Measurements from ENCODE around the gene RARRES2.
"Not testable (repeated sequence)": the region's sequence is repeated elsewhere in the genome, so short reads cannot be mapped to it uniquely, and the experiment has no call there.

RARRES2 gene

GRCh38 chr7:150341263-150342120 lies at the start of gene RARRES2:
RARRES2 (minus strand) TSS chr7:150341629; CDS start chr7:150340609, 1,020 bp downstream.
- no peak for DNase-seq (ENCODE audit: low read depth)

DNA sequence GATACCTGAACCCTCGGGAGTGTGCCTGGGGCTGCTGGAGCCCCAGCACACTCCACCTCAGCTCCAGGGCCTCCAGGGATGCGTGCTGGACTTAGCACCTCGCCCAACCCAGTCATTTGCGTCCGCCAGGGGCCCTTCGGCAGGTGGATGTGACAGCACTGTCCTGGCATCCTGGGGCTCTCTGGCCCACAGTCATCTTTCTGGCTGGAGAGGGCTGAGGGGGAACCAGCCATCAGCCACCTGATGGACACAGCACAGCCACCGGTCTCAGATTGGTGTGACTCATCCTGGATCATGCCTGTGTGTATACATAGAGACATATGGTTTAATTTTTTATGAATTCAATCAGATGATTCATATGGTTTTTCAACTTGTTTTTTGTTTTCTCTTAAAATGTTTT lies 48.8 kb upstream of the RARRES2 start:
- DNase-seq (ENCODE audit: low read depth), result peak; percentile 51

GRCh38 chr7:150389532-150389816 lies 48.0 kb upstream of the RARRES2 start:
- no peak for DNase-seq (ENCODE audit: low read depth)

GRCh38 chr7:150388709-150389531 lies 47.5 kb upstream of the RARRES2 start:
- peak; percentile 43 for DNase-seq (ENCODE audit: low read depth)

GRCh38 chr7:150388306-150388705 lies 46.9 kb upstream of the RARRES2 start:
- no peak for DNase-seq (ENCODE audit: low read depth)

DNA sequence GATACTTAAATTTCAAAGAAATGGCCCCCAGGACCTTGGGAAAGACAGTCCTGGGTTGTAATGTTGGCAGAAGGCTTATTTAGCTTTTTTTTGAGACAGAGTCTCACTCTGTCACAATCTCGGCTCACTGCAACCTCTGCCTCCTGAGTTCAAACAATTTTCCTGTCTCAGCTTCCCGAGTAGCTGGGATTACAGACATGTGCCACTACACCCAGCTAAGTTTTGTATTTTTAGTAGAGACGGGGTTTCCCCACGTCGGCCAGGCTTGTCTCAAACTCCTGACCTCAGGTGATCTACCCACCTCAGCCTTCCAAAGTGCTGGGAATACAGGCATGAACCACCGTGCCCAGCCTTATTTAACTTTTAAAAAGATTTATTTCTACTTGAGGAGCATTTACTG lies 44.5 kb upstream of the RARRES2 start:
- DNase-seq (ENCODE audit: low read depth), result not testable (repeated sequence)

DNA sequence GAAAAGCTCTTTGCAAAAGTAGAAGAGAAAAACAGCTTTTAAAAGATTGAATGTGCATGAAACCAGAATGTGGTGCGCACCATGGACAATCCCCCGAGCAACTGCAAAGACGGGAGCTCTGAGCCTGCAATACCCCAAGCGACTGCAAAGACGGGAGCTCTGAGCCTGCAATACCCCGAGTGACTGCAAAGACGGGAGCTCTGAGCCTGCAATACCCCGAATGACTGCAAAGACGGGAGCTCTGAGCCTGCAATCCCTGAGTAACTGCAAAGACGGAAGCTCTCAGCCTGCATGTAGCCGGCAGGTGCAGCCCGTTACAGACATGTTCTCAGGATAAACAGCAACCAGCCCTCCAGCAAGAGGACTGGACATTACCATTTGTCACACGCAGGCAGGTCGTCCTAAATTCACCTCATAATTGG lies 43.9 kb upstream of the RARRES2 start:
- DNase-seq (ENCODE audit: low read depth), result no peak

DNA sequence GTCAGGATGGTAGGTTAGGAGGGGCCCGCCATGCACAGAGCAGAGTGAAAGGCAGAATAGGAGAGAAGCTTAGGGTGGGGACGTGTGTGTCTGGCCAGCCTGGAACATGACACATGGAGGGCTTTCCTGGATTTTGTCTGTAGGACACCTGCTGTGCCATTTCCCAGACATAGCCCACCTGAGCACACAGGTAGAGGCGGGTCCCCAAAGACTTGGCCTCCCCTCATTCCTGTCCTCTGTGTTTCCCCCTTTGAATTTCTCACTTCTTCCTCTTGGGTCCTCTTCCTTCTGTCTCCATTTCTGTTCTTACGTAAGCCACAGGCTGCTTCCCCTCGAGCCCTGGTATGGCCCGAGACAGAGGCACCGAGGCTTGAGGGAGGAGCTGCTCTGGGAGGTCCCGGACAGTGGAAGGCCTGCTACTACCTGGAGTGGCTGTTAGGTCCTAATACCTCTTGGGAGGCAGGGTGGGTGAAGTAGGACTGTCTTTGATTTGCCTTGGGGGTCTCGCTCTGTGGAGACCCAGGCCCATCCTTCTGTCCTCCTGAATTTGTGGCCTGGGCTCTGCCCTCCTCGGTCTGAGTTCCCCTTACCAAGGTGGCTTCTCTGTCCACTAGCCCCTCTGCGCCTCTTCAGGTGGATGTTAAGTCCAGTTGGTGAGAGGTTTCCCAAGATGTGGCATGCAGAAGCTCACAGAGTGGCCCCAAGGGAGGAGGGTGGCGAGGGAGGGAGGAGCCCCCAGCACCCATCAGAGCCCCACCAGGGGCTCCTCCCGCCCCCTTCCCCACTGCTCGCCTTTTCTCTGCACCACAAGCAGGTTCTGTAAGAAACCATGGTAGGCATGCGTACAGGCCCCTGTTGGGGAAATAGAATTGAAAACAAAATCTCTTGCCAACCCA lies 43.2 kb upstream of the RARRES2 start:
- DNase-seq (ENCODE audit: low read depth), result no peak

DNA sequence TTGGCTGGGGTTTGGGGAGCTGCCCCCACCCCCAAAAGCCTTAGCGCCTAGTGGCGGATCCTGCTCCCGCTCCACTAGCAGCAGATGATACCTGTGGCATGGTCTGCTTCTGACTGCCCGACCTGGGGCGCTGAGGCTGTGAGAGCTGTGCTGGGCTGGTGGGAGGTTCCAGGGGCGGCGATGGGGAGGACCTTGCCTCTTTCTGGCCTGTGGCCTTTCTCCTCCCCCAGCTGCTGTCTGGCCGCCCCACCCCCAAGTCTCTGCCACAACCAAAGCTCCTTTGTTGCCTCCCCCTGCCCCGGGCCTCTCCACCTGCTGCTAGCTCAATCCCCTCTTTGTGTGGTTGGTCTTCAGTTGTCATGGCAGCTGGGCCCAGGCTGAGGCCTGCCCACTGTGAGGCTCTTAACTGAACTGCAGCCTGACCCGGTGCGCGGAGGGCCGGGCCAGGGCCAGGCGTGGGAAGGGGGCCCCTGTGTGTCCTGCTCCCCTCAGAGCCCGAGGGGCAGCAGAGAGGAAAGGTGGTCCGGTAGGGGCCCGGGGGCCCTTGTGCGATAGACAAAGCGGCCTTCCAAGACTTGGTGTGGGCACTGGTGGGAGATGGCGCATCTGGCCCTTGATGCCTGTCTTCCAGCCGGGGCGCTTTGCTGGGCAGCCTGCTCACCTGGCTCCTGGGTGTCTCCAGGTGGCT lies 42.4 kb upstream of the RARRES2 start:
- DNase-seq (ENCODE audit: low read depth), result no peak

DNA sequence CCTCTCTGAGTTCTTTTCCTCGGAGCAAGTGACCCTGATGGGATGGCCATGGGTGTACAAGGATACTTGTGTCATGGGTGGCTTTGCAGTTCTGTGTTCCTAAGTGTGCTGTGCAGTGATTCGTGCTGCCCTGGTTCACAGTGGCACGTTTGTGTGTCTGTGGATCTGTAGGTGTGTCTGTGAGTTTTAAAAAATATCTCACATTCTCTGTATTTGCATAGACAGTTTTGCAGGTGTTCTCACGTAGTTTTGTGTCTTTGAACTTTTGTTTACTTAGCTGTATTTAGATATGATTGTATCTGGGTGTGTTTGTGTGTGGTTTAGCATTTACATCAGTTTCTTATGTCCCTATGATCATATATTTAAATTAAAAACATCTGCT lies 41.4 kb upstream of the RARRES2 start:
- no peak for DNase-seq (ENCODE audit: low read depth)

- no peak for DNase-seq (ENCODE audit: low read depth)
These were observed 40.9 kb upstream of the RARRES2 start for GRCh38 chr7:150382123-150382843.

GRCh38 chr7:150381785-150382122 lies 40.3 kb upstream of the RARRES2 start:
- DNase-seq (ENCODE audit: low read depth), result no peak

DNA sequence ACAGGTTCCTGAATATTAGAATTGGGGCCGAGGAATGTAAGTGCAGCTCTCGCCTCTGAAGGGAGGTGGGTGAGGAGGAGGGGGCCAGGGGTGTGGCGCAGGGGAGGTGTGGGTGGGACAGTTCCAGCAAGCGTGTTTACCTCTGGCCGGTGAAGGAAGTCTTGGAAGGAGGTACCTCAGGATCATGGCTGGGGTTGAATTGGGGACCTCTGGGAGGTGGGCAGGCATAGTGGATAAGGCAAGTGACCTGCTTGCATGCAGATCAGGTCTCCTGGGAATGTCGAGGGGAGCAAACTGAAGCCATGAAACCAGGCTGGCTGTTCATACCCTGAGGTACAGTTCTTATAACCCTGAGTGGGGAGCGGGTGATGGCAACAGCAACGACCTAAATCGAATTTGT lies 39.7 kb upstream of the RARRES2 start:
- DNase-seq (ENCODE audit: low read depth), result no peak

- DNase-seq (ENCODE audit: low read depth), result no peak
These were observed 39.0 kb upstream of the RARRES2 start for GRCh38 chr7:150380463-150380862.

GRCh38 chr7:150379441-150380379 lies 38.3 kb upstream of the RARRES2 start:
- DNase-seq (ENCODE audit: low read depth), result peak; percentile 26

DNA sequence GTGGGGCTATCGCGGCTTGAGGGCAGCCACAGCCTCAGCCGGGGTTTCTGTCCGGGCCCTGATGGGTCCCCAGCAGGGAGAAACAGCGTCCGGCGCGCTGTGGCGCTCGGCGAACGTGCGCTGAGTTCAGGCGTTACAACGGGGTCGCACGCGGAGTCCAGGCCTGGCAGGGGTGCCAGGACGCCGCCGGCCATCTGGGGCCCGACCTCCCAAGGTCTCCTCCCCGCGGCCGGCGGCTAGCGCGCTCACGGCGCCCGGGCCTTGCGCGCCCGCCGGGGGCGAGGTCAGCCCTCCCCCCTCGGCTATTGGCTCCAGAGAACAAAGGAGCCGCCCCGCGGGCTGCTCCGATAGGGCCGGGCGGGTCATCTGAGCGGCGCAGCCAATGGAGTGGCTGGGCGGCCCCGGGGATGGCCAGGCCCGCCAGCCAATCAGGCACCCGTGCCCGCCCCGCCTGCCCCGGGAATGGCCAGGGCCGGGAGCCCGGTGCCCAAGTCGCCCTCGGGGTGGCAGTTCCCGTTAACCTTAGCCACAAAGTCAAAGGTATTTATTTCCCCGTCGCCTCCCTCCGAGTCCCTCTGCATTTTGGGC lies 37.5 kb upstream of the RARRES2 start, which contains the start of gene ZNF775:
Gene ZNF775, plus strand, starts transcription at position 478 of the 588 bp plus-strand sequence. CDS start 9,141 bp downstream, outside the sequence.
- peak; percentile 93 for DNase-seq (ENCODE audit: low read depth)

GRCh38 chr7:150378115-150378852 lies 36.9 kb upstream of the RARRES2 start:
- peak; percentile 63 for DNase-seq (ENCODE audit: low read depth)

DNA sequence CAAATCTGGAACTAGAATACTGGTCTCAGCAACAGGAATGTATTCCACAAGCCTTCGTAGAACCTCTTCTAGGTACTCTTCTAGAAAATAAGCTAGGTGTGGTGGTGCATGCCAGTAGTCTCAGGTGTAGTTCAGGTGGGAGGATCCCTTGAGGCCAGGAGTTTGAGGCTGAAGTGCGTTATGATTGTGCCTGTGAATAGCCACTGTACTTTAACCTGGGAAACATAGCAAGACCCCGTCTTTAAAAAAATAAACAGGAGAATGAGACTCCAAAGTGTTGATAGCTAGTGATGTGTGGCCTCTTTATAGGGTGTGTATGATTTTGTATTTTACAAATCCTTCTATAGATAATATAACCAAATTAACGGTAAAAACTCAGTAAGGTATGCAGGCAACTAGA lies 36.2 kb upstream of the RARRES2 start:
- DNase-seq (ENCODE audit: low read depth), result no peak

- DNase-seq (ENCODE audit: low read depth), result no peak
These were observed 35.8 kb upstream of the RARRES2 start for GRCh38 chr7:150377196-150377595.
